K562 (cell line): ENCODE measurements around the gene FRMD4B. TPM values are rescaled to one million over a fixed set of nuclear protein-coding genes. Genes with fewer than 3 reads are reported as not detected.

Source experiments
- ATAC-seq: fragments of 200-7000 bp; cut with Tn5 transposase; 3 replicates; pipeline ENCODE4 v1.9.1; 2020; ENCODE audit warnings: moderate library complexity
- BruUV-seq: library from RNA; stranded (reverse); fragments of 400-500 nt; replicated peaks from 2 replicates; lab custom pipeline; 2021; lab: Mats Ljungman, UMichigan
- CTCF ChIA-PET: fragments of 300-600 bp; formaldehyde crosslinking; extraction: SDS; loops from one replicate; lab custom pipeline; 2021; ENCODE audit warnings: low intra/inter-chr PET ratio; lab: Yijun Ruan, JAX
- POLR2A ChIA-PET: fragments of 300-600, 350-650 bp; sonication (Branson Sonifier 250); formaldehyde crosslinking; extraction: SDS; loops from one replicate; lab custom pipeline; 2021; ENCODE audit warnings: antibody characterized with exemption, inconsistent platforms; lab: Yijun Ruan, JAX
- DNase-seq, 4 experiments: peaks; one replicate each; pipeline versions ENCODE4 v3.0.0 to v3.0.0-alpha.2; 2011 to 2018; ENCODE audit warnings: low spot score in 3 of 4, mixed read lengths in 3 of 4; ENCODE audit errors: extremely low read depth in 1 of 4
- FAIRE-seq: peaks from 2 replicates; lab custom pipeline; 2011; peaks lifted over from hg19 to GRCh38; lab: Jason Lieb, UNC
- H2AFZ ChIP-seq: 2 replicates; pipeline ENCODE4 v1.6.0; 2011; ENCODE audit warnings: low read depth, low read length, control low read depth, inconsistent platforms
- H3K27ac ChIP-seq: fragments of 200-600 bp; 3 replicates; pipeline ENCODE4 v1.8.0; 2011; ENCODE audit warnings: low read depth, mild to moderate bottlenecking, control low read depth, inconsistent platforms, low read length, moderate library complexity, mixed read lengths; ENCODE audit errors: extremely low read depth
- H3K27me3 ChIP-seq, 2 experiments: fragments of 300-600 bp in 1 of 2; 2 replicates in 1 of 2; 3 replicates in 1 of 2; pipeline versions ENCODE4 v1.6.0 to v1.8.0; 2011; ENCODE audit warnings: inconsistent platforms in 2 of 2, low read length in 2 of 2, mild to moderate bottlenecking in 1 of 2, mixed read lengths in 1 of 2, moderate library complexity in 1 of 2; ENCODE audit not compliant: control insufficient read depth in 2 of 2, insufficient read depth in 2 of 2
- H3K36me3 ChIP-seq: fragments of 300-600 bp; 3 replicates; pipeline ENCODE4 v1.8.0; 2011; ENCODE audit warnings: mild to moderate bottlenecking, low read length, inconsistent platforms; ENCODE audit not compliant: control insufficient read depth, insufficient read depth
- H3K4me1 ChIP-seq, 2 experiments: fragments of 200-600 bp in 1 of 2; replicated peaks in 1 of 2; 2 replicates in 1 of 2; 3 replicates in 1 of 2; pipeline versions ENCODE4 v1.5.1 to v1.8.0; 2011; ENCODE audit warnings: inconsistent platforms in 2 of 2, low read length in 2 of 2, mild to moderate bottlenecking in 1 of 2, mixed read lengths in 1 of 2, moderate library complexity in 1 of 2; ENCODE audit not compliant: control insufficient read depth in 2 of 2, insufficient read depth in 2 of 2
- H3K4me2 ChIP-seq: 2 replicates; pipeline ENCODE4 v1.6.1; 2011; ENCODE audit warnings: low read length, control low read depth, inconsistent platforms, mixed read lengths; ENCODE audit not compliant: insufficient read depth
- H3K4me3 ChIP-seq: fragments of 200-600 bp; sonication (generic), shearing (Covaris generic); 2 replicates; pipeline ENCODE4 v1.5.1; 2016; ENCODE audit warnings: control low read depth, inconsistent platforms
- H3K79me2 ChIP-seq: fragments of 200-600 bp; 3 replicates; pipeline ENCODE4 v1.8.0; 2011; ENCODE audit warnings: low read length, inconsistent platforms; ENCODE audit not compliant: control insufficient read depth, insufficient read depth
- H3K9ac ChIP-seq, 2 experiments: 2 replicates each; pipeline versions ENCODE4 v1.6.0 to v1.6.1; 2011; ENCODE audit warnings: low read depth in 2 of 2, low read length in 2 of 2, control low read depth in 1 of 2, inconsistent platforms in 1 of 2, mild to moderate bottlenecking in 1 of 2, mixed read lengths in 1 of 2; ENCODE audit not compliant: insufficient read depth in 1 of 2
- H3K9me1 ChIP-seq: one replicate; pipeline ENCODE4 v1.6.0; 2011; ENCODE audit warnings: inconsistent platforms, mild to moderate bottlenecking, low read length, moderate library complexity; ENCODE audit not compliant: control insufficient read depth, insufficient read depth
- H3K9me3 ChIP-seq: replicated peaks from 2 replicates; pipeline ENCODE4 v1.5.1; 2011; ENCODE audit warnings: low read depth, low read length, inconsistent platforms; ENCODE audit not compliant: control insufficient read depth, insufficient read depth
- H4K20me1 ChIP-seq: replicated peaks from 2 replicates; pipeline ENCODE4 v1.6.1; 2011; ENCODE audit warnings: low read length, inconsistent platforms, mixed read lengths; ENCODE audit not compliant: control insufficient read depth, insufficient read depth
- ETV1 ChIP-seq: fragments of 450-650 bp; conservative IDR thresholded peaks from 2 replicates; pipeline ENCODE4 v1.6.1; 2016; ENCODE audit warnings: missing genetic modification characterization, control low read depth, low read depth, missing compliant biosample characterization
- FOSL1 ChIP-seq: fragments of 200-800 bp; sonication (Bioruptor generic); conservative IDR thresholded peaks from 2 replicates; pipeline ENCODE4 v1.6.1; 2016; ENCODE audit warnings: missing genetic modification characterization, missing compliant biosample characterization
- GATAD2A ChIP-seq: fragments of 450-650 bp; IDR thresholded peaks from 2 replicates; pipeline ENCODE4 v1.6.1; 2017
- HNRNPLL ChIP-seq: fragments of 200-400 bp; formaldehyde crosslinking; IDR thresholded peaks from 2 replicates; pipeline ENCODE4 v1.6.1; 2017; ENCODE audit warnings: low read length, low read depth, mild to moderate bottlenecking; ENCODE audit not compliant: poor library complexity, severe bottlenecking
- MAFF ChIP-seq: IDR thresholded peaks from 2 replicates; pipeline ENCODE4 v1.6.1; 2012; ENCODE audit warnings: low read length, improper control_type of control experiment
- MAFK ChIP-seq: IDR thresholded peaks from 2 replicates; pipeline ENCODE4 v1.6.1; 2011; ENCODE audit warnings: low read length, improper control_type of control experiment
- NFE2 ChIP-seq: IDR thresholded peaks from 2 replicates; pipeline ENCODE4 v1.6.1; 2014; ENCODE audit warnings: antibody characterized with exemption, low read depth
- NR2C1 ChIP-seq, 2 experiments: fragments of 450-650 bp; IDR thresholded peaks; 2 replicates each; pipeline ENCODE4 v1.6.1; 2017; ENCODE audit warnings: mild to moderate bottlenecking in 2 of 2, antibody characterized with exemption in 1 of 2, inconsistent platforms in 1 of 2, missing compliant biosample characterization in 1 of 2, missing genetic modification characterization in 1 of 2
- PML ChIP-seq: IDR thresholded peaks from 2 replicates; pipeline ENCODE4 v1.6.1; 2012; ENCODE audit warnings: low read length, inconsistent platforms
- RAD51 ChIP-seq: fragments of 450-650 bp; IDR thresholded peaks from 2 replicates; pipeline ENCODE4 v1.7.1; 2016; ENCODE audit warnings: low read depth, mild to moderate bottlenecking, borderline replicate concordance
- TFE3 ChIP-seq: fragments of 450-650 bp; formaldehyde crosslinking; IDR thresholded peaks from 2 replicates; pipeline ENCODE4 v1.4.0; 2020; ENCODE audit warnings: mild to moderate bottlenecking, mixed read lengths
- THRAP3 ChIP-seq: fragments of 450-650 bp; IDR thresholded peaks from 2 replicates; pipeline ENCODE4 v1.6.1; 2016; ENCODE audit warnings: mild to moderate bottlenecking, inconsistent platforms, borderline replicate concordance
- WGBS: fragments of 100-300 bp; shearing (Covaris generic); methylation state at CpG from one replicate; pipeline ENCODE4 v1.1.6; 2016; ENCODE audit warnings: low coverage, mixed read lengths; ENCODE audit not compliant: insufficient coverage; ENCODE audit errors: missing lambda C conversion rate; 5-methylcytosine and 5-hydroxymethylcytosine counted together
- in situ Hi-C: fragments of 300-500 bp; cut with MboI; formaldehyde crosslinking; loops from 4 replicates; pipeline ENCODE4 v1.15.0; 2018; ENCODE audit warnings: inconsistent platforms, mixed read lengths
- intact Hi-C: fragments of 100-400 bp; cut with micrococcal nuclease; formaldehyde crosslinking; loops from 2 replicates; pipeline ENCODE4 v1.14.2; 2022
- polyA plus RNA-seq, 8 experiments: library from polyadenylated mRNA; depleted of rRNA in 4 of 8; stranded (reverse) in 5 of 8; unstranded in 3 of 8; fragments of >200 nt; fragmentation: Nextera tagmentation in 2 of 8; fragmentation: Illumina TruSeq in 1 of 8; extraction: Ambion mirVana in 2 of 8; extraction: Trizol in 1 of 8; gene quantifications; 2 replicates each; pipeline versions ENCODE4 v1.2.1 to v1.2.3, GENCODE V29; 2011 to 2014; ENCODE audit warnings: inconsistent platforms in 1 of 8, missing spikeins in 1 of 8
- total RNA-seq, 7 experiments: library from RNA; depleted of rRNA in 6 of 7; stranded (reverse); fragments of >200 nt in 6 of 7; fragmentation: Illumina TruSeq in 2 of 7; extraction: Trizol in 2 of 7; gene quantifications; 2 replicates each; pipeline versions ENCODE4 v1.2.1 to v1.2.3, GENCODE V29; 2011 to 2021; ENCODE audit warnings: low replicate concordance in 1 of 7
- TF ChIP-seq, protein P1 (sequence below): sonication (generic); formaldehyde crosslinking; IDR thresholded peaks from 2 replicates; pipeline ENCODE4 v1.8.1; 2022; ENCODE audit warnings: missing genetic modification reagents
- TF ChIP-seq, protein P2 (sequence below): fragments of 250-450 bp; sonication (Bioruptor Pico); IDR thresholded peaks from 2 replicates; pipeline ENCODE4 v1.8.0; 2021; ENCODE audit warnings: borderline replicate concordance, mild to moderate bottlenecking, moderate library complexity; ENCODE audit not compliant: poor library complexity, severe bottlenecking
- TF ChIP-seq, protein P3 (sequence below): sonication (generic); formaldehyde crosslinking; IDR thresholded peaks from 2 replicates; pipeline ENCODE4 v1.8.1; 2023; ENCODE audit warnings: mild to moderate bottlenecking, missing genetic modification reagents

The FRMD4B gene
- total and polyA plus RNA-seq, 9 of the 15 experiments (the other 6 are each of a cell fraction or from before 2014, with no cell fraction given) = 0.03 to 0.09 (median 0.04) TPM; not detected in 3

GRCh38 chr3:69160525-69160924, 225.4 kb downstream of the FRMD4B start:
- no peak overlapping the region for H3K4me2 ChIP-seq
- no peak for FAIRE-seq
- in situ Hi-C loops (loop anchor here (10.0 to 25.0 kb wide), 3 partner anchors 264 to 777 kb away; no protein-coding TSS in a partner anchor), intact Hi-C loops (loop anchor here (5.0 kb wide), 1 partner anchor 267 kb away; no protein-coding TSS in a partner anchor)
- no peak overlapping the region for H3K27ac ChIP-seq
- H3K79me2 ChIP-seq = no peaks in the 10 kb centered on the region
- DNase-seq = no peak
- H3K4me3 ChIP-seq = no peak overlapping the region
- no peaks in the 10 kb centered on the region for H4K20me1 ChIP-seq
- no peaks in the 10 kb centered on the region for H3K27me3 ChIP-seq
- H3K9me1 ChIP-seq = no peaks in the 10 kb centered on the region
- POLR2A ChIA-PET = no interaction called here
- no peaks in the 10 kb centered on the region for H3K9me3 ChIP-seq
- ATAC-seq = no peak
- no peak overlapping the region for H2AFZ ChIP-seq
- no peaks in the 10 kb centered on the region for H3K4me1 ChIP-seq
- no peak overlapping the region for H3K9ac ChIP-seq
- CTCF ChIA-PET = interaction anchor here (1.7 kb wide), 1 partner anchor 146 kb away, joined by 16 read pairs; no protein-coding TSS in a partner anchor
- WGBS = 5% methylated on average over 4 of the region's 4 CpGs
- no TSS peak for BruUV-seq
- no peaks in the 10 kb centered on the region for H3K36me3 ChIP-seq
- no peak for TF ChIP-seq GATAD2A
- no peak for TF ChIP-seq NR2C1 (IDR thresholded peaks at IDR 0.05)
- no peak for TF ChIP-seq NR2C1 (tag; IDR thresholded peaks at IDR 0.05)
- 0 out of 2 replicates have a peak, but pooled peaks have one; percentile 23 for TF ChIP-seq FOSL1 (tag)
- TF ChIP-seq, protein P1, sequence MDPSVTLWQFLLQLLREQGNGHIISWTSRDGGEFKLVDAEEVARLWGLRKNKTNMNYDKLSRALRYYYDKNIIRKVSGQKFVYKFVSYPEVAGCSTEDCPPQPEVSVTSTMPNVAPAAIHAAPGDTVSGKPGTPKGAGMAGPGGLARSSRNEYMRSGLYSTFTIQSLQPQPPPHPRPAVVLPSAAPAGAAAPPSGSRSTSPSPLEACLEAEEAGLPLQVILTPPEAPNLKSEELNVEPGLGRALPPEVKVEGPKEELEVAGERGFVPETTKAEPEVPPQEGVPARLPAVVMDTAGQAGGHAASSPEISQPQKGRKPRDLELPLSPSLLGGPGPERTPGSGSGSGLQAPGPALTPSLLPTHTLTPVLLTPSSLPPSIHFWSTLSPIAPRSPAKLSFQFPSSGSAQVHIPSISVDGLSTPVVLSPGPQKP (CRISPR knock-in tag) = no peak
- no peak for TF ChIP-seq THRAP3
- no peak for TF ChIP-seq ETV1 (tag)
- TF ChIP-seq MAFK = no peak
- TF ChIP-seq, protein P2, sequence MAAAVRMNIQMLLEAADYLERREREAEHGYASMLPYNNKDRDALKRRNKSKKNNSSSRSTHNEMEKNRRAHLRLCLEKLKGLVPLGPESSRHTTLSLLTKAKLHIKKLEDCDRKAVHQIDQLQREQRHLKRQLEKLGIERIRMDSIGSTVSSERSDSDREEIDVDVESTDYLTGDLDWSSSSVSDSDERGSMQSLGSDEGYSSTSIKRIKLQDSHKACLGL (CRISPR knock-in tag) = no peak
- no peak for TF ChIP-seq MAFF
- TF ChIP-seq PML = no peak
- TF ChIP-seq HNRNPLL = no peak
- TF ChIP-seq RAD51 = peak; percentile 30; the same call in 1 of the 2 replicates
- TF ChIP-seq TFE3 (CRISPR knock-in tag) = peak; percentile 82
- no peak for TF ChIP-seq NFE2
- TF ChIP-seq, protein P3, sequence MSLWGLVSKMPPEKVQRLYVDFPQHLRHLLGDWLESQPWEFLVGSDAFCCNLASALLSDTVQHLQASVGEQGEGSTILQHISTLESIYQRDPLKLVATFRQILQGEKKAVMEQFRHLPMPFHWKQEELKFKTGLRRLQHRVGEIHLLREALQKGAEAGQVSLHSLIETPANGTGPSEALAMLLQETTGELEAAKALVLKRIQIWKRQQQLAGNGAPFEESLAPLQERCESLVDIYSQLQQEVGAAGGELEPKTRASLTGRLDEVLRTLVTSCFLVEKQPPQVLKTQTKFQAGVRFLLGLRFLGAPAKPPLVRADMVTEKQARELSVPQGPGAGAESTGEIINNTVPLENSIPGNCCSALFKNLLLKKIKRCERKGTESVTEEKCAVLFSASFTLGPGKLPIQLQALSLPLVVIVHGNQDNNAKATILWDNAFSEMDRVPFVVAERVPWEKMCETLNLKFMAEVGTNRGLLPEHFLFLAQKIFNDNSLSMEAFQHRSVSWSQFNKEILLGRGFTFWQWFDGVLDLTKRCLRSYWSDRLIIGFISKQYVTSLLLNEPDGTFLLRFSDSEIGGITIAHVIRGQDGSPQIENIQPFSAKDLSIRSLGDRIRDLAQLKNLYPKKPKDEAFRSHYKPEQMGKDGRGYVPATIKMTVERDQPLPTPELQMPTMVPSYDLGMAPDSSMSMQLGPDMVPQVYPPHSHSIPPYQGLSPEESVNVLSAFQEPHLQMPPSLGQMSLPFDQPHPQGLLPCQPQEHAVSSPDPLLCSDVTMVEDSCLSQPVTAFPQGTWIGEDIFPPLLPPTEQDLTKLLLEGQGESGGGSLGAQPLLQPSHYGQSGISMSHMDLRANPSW = no peak
